Osteoblast (primary cell): ENCODE measurements around the gene PIR. TPM values are rescaled to one million over a fixed set of nuclear protein-coding genes. Genes with fewer than 3 reads are reported as not detected.

Source experiments
- DNase-seq: peaks from one replicate; pipeline ENCODE4 v3.0.0; 2011; ENCODE audit warnings: low spot score, mixed read lengths; ENCODE audit not compliant: insufficient read length; ENCODE audit errors: missing footprints
- H2AFZ ChIP-seq: 2 replicates; pipeline ENCODE4 v1.6.0; 2011; ENCODE audit warnings: mild to moderate bottlenecking, low read length
- H3K27ac ChIP-seq: 2 replicates; pipeline ENCODE4 v1.5.1; 2011; ENCODE audit warnings: mild to moderate bottlenecking, low read depth, low read length, moderate library complexity
- H3K27me3 ChIP-seq: 2 replicates; pipeline ENCODE4 v1.6.0; 2012; ENCODE audit warnings: mild to moderate bottlenecking, control low read depth, inconsistent platforms, low read length, moderate library complexity; ENCODE audit not compliant: insufficient read depth
- H3K36me3 ChIP-seq: 2 replicates; pipeline ENCODE4 v1.5.1; 2011; ENCODE audit warnings: mild to moderate bottlenecking, low read length, control low read depth, moderate library complexity; ENCODE audit not compliant: insufficient read depth
- H3K4me1 ChIP-seq: 2 replicates; pipeline ENCODE4 v1.5.1; 2011; ENCODE audit warnings: mild to moderate bottlenecking, low read length, control low read depth, moderate library complexity; ENCODE audit not compliant: insufficient read depth
- H3K4me2 ChIP-seq: 2 replicates; pipeline ENCODE4 v1.6.0; 2011; ENCODE audit warnings: mild to moderate bottlenecking, low read length; ENCODE audit not compliant: insufficient read depth
- H3K4me3 ChIP-seq: fragments of 200-600 bp; sonication (generic); 3 replicates; pipeline ENCODE4 v1.5.1; 2012; ENCODE audit warnings: mild to moderate bottlenecking, low read length, inconsistent platforms; ENCODE audit not compliant: insufficient read depth
- H3K79me2 ChIP-seq: 2 replicates; pipeline ENCODE4 v1.6.0; 2012; ENCODE audit warnings: mild to moderate bottlenecking, low read length, control low read depth, inconsistent platforms; ENCODE audit not compliant: insufficient read depth
- H3K9me3 ChIP-seq: 2 replicates; pipeline ENCODE4 v1.5.1; 2011; ENCODE audit warnings: low read depth, low read length, control low read depth
- H4K20me1 ChIP-seq: 2 replicates; pipeline ENCODE4 v1.6.0; 2012; ENCODE audit warnings: mild to moderate bottlenecking, low read length, control low read depth; ENCODE audit not compliant: insufficient read depth
- CTCF ChIP-seq: IDR thresholded peaks from 2 replicates; pipeline ENCODE4 v1.5.1; 2011; ENCODE audit warnings: mild to moderate bottlenecking, low read depth, low read length, moderate library complexity; ENCODE audit errors: extremely low read depth
- total RNA-seq: library from RNA; depleted of rRNA; stranded (reverse); fragments of >200 nt; gene quantifications from 2 replicates; pipeline ENCODE4 v1.2.3, GENCODE V29; 2012

PIR gene
- total RNA-seq, 1 donor: 15.9 TPM

GRCh38 chrX:15465347-15465746, 27.8 kb downstream of the PIR start:
- no peak for DNase-seq
- H3K4me3 ChIP-seq: no peak overlapping the region
- H4K20me1 ChIP-seq: no peaks in the 10 kb centered on the region
- H3K9me3 ChIP-seq: no peaks in the 10 kb centered on the region
- H3K27me3 ChIP-seq: no peaks in the 10 kb centered on the region
- H3K79me2 ChIP-seq: no peaks in the 10 kb centered on the region
- no peak overlapping the region for H2AFZ ChIP-seq
- H3K4me1 ChIP-seq: no peaks in the 10 kb centered on the region
- H3K27ac ChIP-seq: no peak overlapping the region
- H3K36me3 ChIP-seq: no peaks in the 10 kb centered on the region
- no peak for TF ChIP-seq CTCF
- H3K4me2 ChIP-seq: no peak overlapping the region

GRCh38 chrX:15464704-15465103, 28.4 kb downstream of the PIR start:
- H3K36me3 ChIP-seq: no peaks in the 10 kb centered on the region
- H4K20me1 ChIP-seq: no peaks in the 10 kb centered on the region
- DNase-seq: no peak

DNA sequence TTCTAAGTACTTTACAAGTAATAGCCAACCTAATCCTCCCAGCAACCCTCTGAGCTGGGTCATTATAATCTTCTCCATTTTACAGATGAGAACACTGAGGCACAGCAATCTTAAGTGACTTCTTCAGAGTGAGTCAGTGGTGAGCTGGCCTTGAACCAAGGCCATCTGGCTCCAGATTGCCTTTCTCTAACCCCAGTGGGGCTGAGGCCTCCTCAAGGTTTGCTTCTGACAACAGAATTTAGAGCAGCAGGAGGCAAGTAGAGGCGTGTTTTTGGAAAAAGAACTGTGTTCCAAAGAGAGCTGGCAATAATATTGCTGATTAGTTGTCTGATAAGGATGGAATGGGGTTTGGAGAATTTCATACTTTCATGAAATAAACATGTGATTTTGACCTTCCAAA, 41.2 kb downstream of the PIR start:
- Histone ChIP-seq H3K9me3 (no peaks in the 10 kb centered on the region), H3K4me3 (no peak overlapping the region), H2AFZ (no peak overlapping the region), H3K79me2 (no peaks in the 10 kb centered on the region), H3K4me1 (no peaks in the 10 kb centered on the region), H3K36me3 (no peaks in the 10 kb centered on the region), H3K27me3 (no peaks in the 10 kb centered on the region), H4K20me1 (no peaks in the 10 kb centered on the region), H3K4me2 (no peak overlapping the region), H3K27ac (no peak overlapping the region)
- no peak for TF ChIP-seq CTCF
- no peak for DNase-seq

More at GRCh38 chrX:15464704-15465103, 28.4 kb downstream of the PIR start:
- no peak overlapping the region for H3K4me2 ChIP-seq
- H2AFZ ChIP-seq: no peak overlapping the region
- H3K9me3 ChIP-seq: no peaks in the 10 kb centered on the region
- H3K79me2 ChIP-seq: no peaks in the 10 kb centered on the region
- no peak for TF ChIP-seq CTCF
- no peaks in the 10 kb centered on the region for H3K27me3 ChIP-seq
- H3K27ac ChIP-seq: no peak overlapping the region
- H3K4me3 ChIP-seq: no peak overlapping the region
- no peaks in the 10 kb centered on the region for H3K4me1 ChIP-seq

- Histone ChIP-seq H3K36me3 (no peaks in the 10 kb centered on the region), H3K4me1 (no peaks in the 10 kb centered on the region), H3K27me3 (no peaks in the 10 kb centered on the region), H3K4me2 (no peak overlapping the region), H3K9me3 (no peaks in the 10 kb centered on the region), H3K4me3 (no peak overlapping the region), H4K20me1 (no peaks in the 10 kb centered on the region), H2AFZ (no peak overlapping the region), H3K79me2 (no peaks in the 10 kb centered on the region), H3K27ac (no peak overlapping the region)
- no peak for DNase-seq
- no peak for TF ChIP-seq CTCF
These were observed 45.0 kb downstream of the PIR start for GRCh38 chrX:15448010-15448639.
